C4-2B (cell line): ENCODE measurements around the gene PPTC7.

ENCODE experiments used
- CTCF ChIP-seq: fragments of 450-650 bp; conservative IDR thresholded peaks from 2 replicates; pipeline ENCODE4 v1.5.1; 2017; ENCODE audit warnings: mild to moderate bottlenecking
- ZFX ChIP-seq: fragments of 450-650 bp; IDR thresholded peaks from 2 replicates; pipeline ENCODE4 v1.6.1; 2017

- no peak for TF ChIP-seq CTCF
- TF ChIP-seq ZFX: no peak
Observed at GRCh38 chr12:110550981-110551380, 32.1 kb downstream of the PPTC7 start.
